Astrocyte (in vitro differentiated cells and primary cell): Measurements from ENCODE around the gene ACHE. TPM values are rescaled to one million over a fixed set of nuclear protein-coding genes. Genes with fewer than 3 reads are reported as not detected.

Experiments used
- DNase-seq: peaks from one replicate; pipeline ENCODE4 v3.0.0-alpha.2; 2010; ENCODE audit warnings: low read depth
- FAIRE-seq: peaks from 2 replicates; lab custom pipeline; 2011; peaks lifted over from hg19 to GRCh38; lab: Jason Lieb, UNC
- H2AFZ ChIP-seq: 2 replicates; pipeline ENCODE4 v1.6.0; 2012; ENCODE audit warnings: low read depth, low read length, inconsistent platforms
- H3K27ac ChIP-seq: 2 replicates; pipeline ENCODE4 v1.5.1; 2011; ENCODE audit warnings: low read depth, low read length, inconsistent platforms
- H3K27me3 ChIP-seq: 2 replicates; pipeline ENCODE4 v1.6.0; 2011; ENCODE audit warnings: low read length, inconsistent platforms; ENCODE audit not compliant: insufficient read depth
- H3K36me3 ChIP-seq: 2 replicates; pipeline ENCODE4 v1.5.1; 2011; ENCODE audit warnings: low read length, inconsistent platforms; ENCODE audit not compliant: insufficient read depth
- H3K4me1 ChIP-seq: 2 replicates; pipeline ENCODE4 v1.5.1; 2011; ENCODE audit warnings: low read length, inconsistent platforms; ENCODE audit not compliant: insufficient read depth
- H3K4me2 ChIP-seq: 2 replicates; pipeline ENCODE4 v1.6.0; 2012; ENCODE audit warnings: low read length, inconsistent platforms
- H3K4me3 ChIP-seq: 2 replicates; pipeline ENCODE4 v1.5.1; 2011; ENCODE audit warnings: low read depth, mild to moderate bottlenecking, low read length, inconsistent platforms; ENCODE audit not compliant: insufficient read depth
- H3K79me2 ChIP-seq: 2 replicates; pipeline ENCODE4 v1.6.0; 2012; ENCODE audit warnings: mild to moderate bottlenecking, low read length, inconsistent platforms; ENCODE audit not compliant: insufficient read depth
- H3K9ac ChIP-seq: 2 replicates; pipeline ENCODE4 v1.6.0; 2012; ENCODE audit warnings: mild to moderate bottlenecking, low read length, inconsistent platforms
- H3K9me3 ChIP-seq: 2 replicates; pipeline ENCODE4 v1.5.1; 2012; ENCODE audit warnings: low read depth, mild to moderate bottlenecking, low read length, inconsistent platforms; ENCODE audit not compliant: insufficient read depth
- H4K20me1 ChIP-seq: 2 replicates; pipeline ENCODE4 v1.6.0; 2012; ENCODE audit warnings: low read length, inconsistent platforms; ENCODE audit not compliant: insufficient read depth
- H3K27ac Mint-ChIP-seq: one replicate; pipeline ENCODE4 v1.8.0; 2021; ENCODE audit warnings: mild to moderate bottlenecking, mixed read lengths; ENCODE audit not compliant: unreplicated experiment
- H3K27me3 Mint-ChIP-seq: one replicate; pipeline ENCODE4 v1.8.0; 2021; ENCODE audit warnings: low read depth, mixed read lengths; ENCODE audit not compliant: unreplicated experiment
- H3K36me3 Mint-ChIP-seq: one replicate; pipeline ENCODE4 v1.8.0; 2021; ENCODE audit warnings: low read depth, mixed read lengths; ENCODE audit not compliant: unreplicated experiment
- H3K4me1 Mint-ChIP-seq: one replicate; pipeline ENCODE4 v1.8.0; 2021; ENCODE audit warnings: low read depth, mixed read lengths; ENCODE audit not compliant: unreplicated experiment
- H3K4me3 Mint-ChIP-seq: one replicate; pipeline ENCODE4 v1.8.0; 2021; ENCODE audit warnings: mild to moderate bottlenecking, moderate library complexity, mixed read lengths; ENCODE audit not compliant: unreplicated experiment
- H3K9me3 Mint-ChIP-seq: one replicate; pipeline ENCODE4 v1.8.0; 2021; ENCODE audit warnings: mild to moderate bottlenecking, mixed read lengths; ENCODE audit not compliant: unreplicated experiment
- CTCF ChIP-seq: IDR thresholded peaks from 2 replicates; pipeline ENCODE4 v1.5.1; 2011; ENCODE audit warnings: low read depth, mild to moderate bottlenecking, inconsistent platforms, low read length, moderate library complexity; ENCODE audit not compliant: insufficient read depth
- EZH2 ChIP-seq: IDR thresholded peaks from 2 replicates; pipeline ENCODE4 v1.6.1; 2012; ENCODE audit warnings: mild to moderate bottlenecking, low read length, inconsistent platforms; ENCODE audit not compliant: insufficient read depth
- total RNA-seq: library from RNA; stranded (reverse); gene quantifications from 2 replicates; pipeline ENCODE4 v1.2.1, GENCODE V29; 2021

The ACHE gene
- total RNA-seq, 1 donor from 2014 or later, result 18.9 TPM

- Histone ChIP-seq H3K79me2 (peaks cover 28% of the 10 kb centered on the region), H3K4me1 (peaks cover 40% of the 10 kb centered on the region), H3K36me3 (peaks cover 14% of the 10 kb centered on the region), H4K20me1 (peaks cover 21% of the 10 kb centered on the region), H3K9me3 (no peaks in the 10 kb centered on the region), H3K4me3 (no peak overlapping the region), H3K4me2 (peak overlapping the region; percentile 96), H3K9ac (no peak overlapping the region), H2AFZ (peak overlapping the region; percentile 49), H3K27me3 (peaks cover 9% of the 10 kb centered on the region), H3K27ac (no peak overlapping the region)
- no peak for TF ChIP-seq EZH2
- TF ChIP-seq CTCF, result no peak
- Mint-ChIP-seq H3K27ac (peak overlapping the region; percentile 91), H3K36me3 (peaks cover 10% of the 10 kb centered on the region), H3K9me3 (no peaks in the 10 kb centered on the region), H3K27me3 (peaks cover 8% of the 10 kb centered on the region), H3K4me3 (peak overlapping the region; percentile 84), H3K4me1 (peaks cover 25% of the 10 kb centered on the region)
- DNase-seq (peak; percentile 27), FAIRE-seq (no peak)
These were observed 4.0 kb downstream of the ACHE start for GRCh38 chr7:100891568-100892247.

DNA sequence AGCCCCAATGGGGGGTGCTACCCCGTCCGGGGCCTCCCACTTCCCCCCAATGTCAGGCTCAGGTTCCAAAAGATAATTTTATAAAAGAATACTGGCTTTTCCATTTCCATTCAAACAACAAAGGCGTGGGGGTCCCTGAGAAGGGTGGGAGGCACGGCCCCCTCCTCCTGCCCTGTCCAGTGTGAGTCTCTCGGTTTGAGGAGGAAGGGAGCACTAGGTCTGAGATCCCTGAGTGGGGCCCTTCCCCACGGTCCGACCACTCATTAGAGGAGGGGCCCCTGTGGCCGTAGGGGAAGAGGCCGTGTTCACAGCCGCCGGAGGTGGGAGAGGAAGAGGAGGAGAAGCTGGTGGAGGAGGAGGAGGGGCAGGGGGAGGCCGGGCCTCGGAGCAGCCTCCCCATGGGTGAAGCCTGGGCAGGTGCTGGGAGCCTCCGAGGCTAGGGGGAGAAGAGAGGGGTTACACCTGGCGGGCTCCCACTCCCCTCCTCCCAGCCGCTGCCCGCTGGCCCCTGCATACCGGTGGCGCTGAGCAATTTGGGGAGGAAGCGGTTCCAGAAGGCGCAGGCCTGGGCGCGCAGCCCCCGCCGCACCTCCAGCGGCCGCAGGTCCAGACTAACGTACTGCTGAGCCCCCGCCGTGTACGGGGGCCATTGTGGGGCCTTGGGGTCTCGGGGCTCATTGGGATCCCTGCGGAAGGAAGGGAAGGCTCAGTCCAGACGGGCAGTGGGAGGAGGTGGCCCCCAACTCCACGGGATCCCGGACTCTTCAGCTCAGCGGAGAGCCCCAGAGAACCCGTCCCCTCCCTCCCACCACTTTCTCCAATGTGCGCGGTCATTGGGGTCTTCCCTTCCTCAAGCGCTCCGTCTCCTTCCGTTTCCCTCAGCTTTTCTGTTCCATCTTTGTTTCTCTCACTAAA is 4.8 kb downstream of the ACHE start:
- Histone ChIP-seq H3K4me3 (peak overlapping the region; percentile 45), H3K4me2 (peak overlapping the region; percentile 96), H3K9ac (peak overlapping the region; percentile 74), H2AFZ (peak overlapping the region; percentile 49), H3K79me2 (peaks cover 36% of the 10 kb centered on the region), H3K9me3 (no peaks in the 10 kb centered on the region), H4K20me1 (peaks cover 28% of the 10 kb centered on the region), H3K36me3 (peaks cover 18% of the 10 kb centered on the region), H3K27ac (peak overlapping the region; percentile 68), H3K27me3 (peaks cover under 1% of the 10 kb centered on the region), H3K4me1 (peaks cover 40% of the 10 kb centered on the region)
- DNase-seq (no peak), FAIRE-seq (no peak)
- Mint-ChIP-seq H3K4me3 (peak overlapping the region; percentile 89), H3K9me3 (no peaks in the 10 kb centered on the region), H3K4me1 (peaks cover 21% of the 10 kb centered on the region), H3K27ac (peak overlapping the region; percentile 96), H3K36me3 (peaks cover 15% of the 10 kb centered on the region), H3K27me3 (peaks cover 2% of the 10 kb centered on the region)
- TF ChIP-seq CTCF (no peak), EZH2 (no peak)
